ENCODE measurements around the gene IL17RA.

- TF ChIP-seq CTCF (IDR thresholded peaks at IDR 0.05) = no peak
- TF ChIP-seq POLR2AphosphoS5 (IDR thresholded peaks at IDR 0.05) = no peak
- no peak for TF ChIP-seq EP300 (IDR thresholded peaks at IDR 0.05; ENCODE audit: low read depth)
- no peak for TF ChIP-seq POLR2A (IDR thresholded peaks at IDR 0.05)
Observed at GRCh38 chr22:17095538-17095937, 10.7 kb downstream of the IL17RA start.
